ENCODE measurements around the gene KCNK15.

DNA sequence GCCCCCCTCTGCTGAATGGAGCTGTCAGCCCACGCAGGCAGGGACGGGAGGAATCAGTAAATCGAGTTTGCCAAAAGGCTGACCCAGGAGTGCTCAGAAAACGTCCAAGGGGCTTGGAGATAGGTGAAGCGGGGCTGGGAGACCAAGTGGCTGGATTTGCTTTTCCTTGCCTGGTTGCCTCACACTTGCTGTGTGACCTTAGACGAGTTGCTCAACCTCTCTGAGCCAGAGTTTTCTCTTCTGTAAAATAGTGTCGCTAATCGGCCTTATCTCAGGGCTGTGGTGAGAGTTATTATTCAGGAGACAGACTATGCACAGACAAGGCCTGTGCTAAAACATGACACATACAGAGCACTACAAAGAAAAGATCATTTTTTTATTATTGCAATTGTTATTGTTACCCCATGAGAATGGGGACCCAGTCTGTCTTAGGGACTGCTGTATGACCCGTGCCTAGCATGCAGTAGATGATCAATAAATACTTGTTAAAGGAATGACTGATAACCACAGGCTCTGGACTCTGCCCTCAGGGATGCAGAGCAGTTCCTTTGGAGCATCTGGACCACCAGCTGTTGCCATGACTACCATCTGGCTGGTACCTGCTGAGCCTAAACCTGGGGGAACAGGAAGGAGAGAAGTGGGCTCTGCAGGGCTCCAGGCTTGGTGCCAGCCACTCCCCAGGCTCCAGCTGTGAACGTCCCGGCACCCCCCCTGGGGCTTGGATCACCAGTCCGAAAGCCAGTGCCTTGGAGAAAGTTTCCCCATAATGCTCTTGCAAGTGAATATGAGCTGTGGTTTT is 901 bp downstream of the KCNK15 start:
- TF ChIP-seq CHD1 (IDR thresholded peaks at IDR 0.05; ENCODE audit: low read length): no peak
- no peak for TF ChIP-seq DPF2 (IDR thresholded peaks at IDR 0.05)
- no peak for TF ChIP-seq ZNF57 (CRISPR knock-in tag; IDR thresholded peaks at IDR 0.05)
- TF ChIP-seq, protein P1, sequence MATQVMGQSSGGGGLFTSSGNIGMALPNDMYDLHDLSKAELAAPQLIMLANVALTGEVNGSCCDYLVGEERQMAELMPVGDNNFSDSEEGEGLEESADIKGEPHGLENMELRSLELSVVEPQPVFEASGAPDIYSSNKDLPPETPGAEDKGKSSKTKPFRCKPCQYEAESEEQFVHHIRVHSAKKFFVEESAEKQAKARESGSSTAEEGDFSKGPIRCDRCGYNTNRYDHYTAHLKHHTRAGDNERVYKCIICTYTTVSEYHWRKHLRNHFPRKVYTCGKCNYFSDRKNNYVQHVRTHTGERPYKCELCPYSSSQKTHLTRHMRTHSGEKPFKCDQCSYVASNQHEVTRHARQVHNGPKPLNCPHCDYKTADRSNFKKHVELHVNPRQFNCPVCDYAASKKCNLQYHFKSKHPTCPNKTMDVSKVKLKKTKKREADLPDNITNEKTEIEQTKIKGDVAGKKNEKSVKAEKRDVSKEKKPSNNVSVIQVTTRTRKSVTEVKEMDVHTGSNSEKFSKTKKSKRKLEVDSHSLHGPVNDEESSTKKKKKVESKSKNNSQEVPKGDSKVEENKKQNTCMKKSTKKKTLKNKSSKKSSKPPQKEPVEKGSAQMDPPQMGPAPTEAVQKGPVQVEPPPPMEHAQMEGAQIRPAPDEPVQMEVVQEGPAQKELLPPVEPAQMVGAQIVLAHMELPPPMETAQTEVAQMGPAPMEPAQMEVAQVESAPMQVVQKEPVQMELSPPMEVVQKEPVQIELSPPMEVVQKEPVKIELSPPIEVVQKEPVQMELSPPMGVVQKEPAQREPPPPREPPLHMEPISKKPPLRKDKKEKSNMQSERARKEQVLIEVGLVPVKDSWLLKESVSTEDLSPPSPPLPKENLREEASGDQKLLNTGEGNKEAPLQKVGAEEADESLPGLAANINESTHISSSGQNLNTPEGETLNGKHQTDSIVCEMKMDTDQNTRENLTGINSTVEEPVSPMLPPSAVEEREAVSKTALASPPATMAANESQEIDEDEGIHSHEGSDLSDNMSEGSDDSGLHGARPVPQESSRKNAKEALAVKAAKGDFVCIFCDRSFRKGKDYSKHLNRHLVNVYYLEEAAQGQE (IDR thresholded peaks at IDR 0.05; ENCODE audit: borderline replicate concordance): no peak
- TF ChIP-seq, protein P1 (CRISPR knock-in tag; IDR thresholded peaks at IDR 0.05; ENCODE audit: low read depth): no peak
- no peak for TF ChIP-seq MCM3 (IDR thresholded peaks at IDR 0.05)
- TF ChIP-seq FOXK2 (conservative IDR thresholded peaks at IDR 0.05 in 1 of 2, IDR thresholded peaks at IDR 0.05 in 1 of 2; ENCODE audit: low read depth in 2 of 2): no peak
